Embryonic facial prominence (tissue), 1 donor: ENCODE measurements around the gene CSNK1A1L.

Experiments used
- DNase-seq: peaks from one replicate; pipeline ENCODE4 v3.0.0-alpha.2; 2016; ENCODE audit errors: extremely low spot score

CSNK1A1L gene

GRCh38 chr13:37106642-37107041 lies 1.2 kb upstream of the CSNK1A1L start:
- DNase-seq, result no peak

GRCh38 chr13:37102896-37103295 lies 2.6 kb downstream of the CSNK1A1L start:
- no peak for DNase-seq

GRCh38 chr13:37101201-37101600 lies 4.3 kb downstream of the CSNK1A1L start:
- DNase-seq, result no peak

GRCh38 chr13:37100731-37101130 lies 4.7 kb downstream of the CSNK1A1L start:
- no peak for DNase-seq

DNA sequence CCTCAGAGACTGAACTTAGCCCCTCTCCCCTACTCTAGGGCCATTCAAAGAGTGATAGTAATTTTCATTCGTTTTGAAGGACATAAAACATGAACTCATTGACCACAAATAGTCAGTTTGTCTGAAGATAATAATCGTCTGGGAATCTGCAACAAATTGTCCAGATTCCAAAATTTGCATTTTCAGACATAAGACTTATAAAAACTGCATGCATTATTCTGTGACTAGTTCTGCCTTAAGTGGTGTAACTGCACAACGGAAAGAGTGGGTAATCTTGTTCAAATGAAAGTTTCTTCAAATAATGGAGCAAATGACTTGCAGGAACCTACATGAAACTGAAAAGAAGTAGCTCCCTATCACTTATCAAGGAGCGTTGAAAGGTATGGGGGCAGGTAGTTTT lies 8.4 kb downstream of the CSNK1A1L start:
- no peak for DNase-seq

- no peak for DNase-seq
These were observed 10.6 kb downstream of the CSNK1A1L start for GRCh38 chr13:37094840-37095239.

- no peak for DNase-seq
These were observed 11.4 kb downstream of the CSNK1A1L start for GRCh38 chr13:37094099-37094498.

DNA sequence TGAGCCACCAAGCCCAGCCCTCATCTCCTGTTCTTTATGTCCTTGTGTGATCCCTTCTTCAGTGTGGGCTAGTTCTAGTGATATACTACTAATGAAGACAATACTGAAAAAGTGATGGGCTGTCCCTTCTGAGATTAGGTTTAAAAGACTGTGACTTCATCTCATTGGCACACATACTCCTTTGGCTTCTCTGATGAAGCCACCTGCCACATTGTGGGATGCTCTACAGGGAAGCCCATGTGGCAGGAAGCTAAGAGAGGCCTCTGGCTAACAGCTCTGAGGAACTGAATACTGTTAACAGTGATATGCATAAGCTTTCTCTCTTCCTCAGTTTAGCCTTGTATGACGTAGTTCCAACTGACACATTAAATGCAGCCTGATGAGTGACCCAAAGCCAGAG lies 13.6 kb downstream of the CSNK1A1L start:
- DNase-seq, result no peak

- DNase-seq, result no peak
These were observed 14.6 kb downstream of the CSNK1A1L start for GRCh38 chr13:37090912-37091311.

DNA sequence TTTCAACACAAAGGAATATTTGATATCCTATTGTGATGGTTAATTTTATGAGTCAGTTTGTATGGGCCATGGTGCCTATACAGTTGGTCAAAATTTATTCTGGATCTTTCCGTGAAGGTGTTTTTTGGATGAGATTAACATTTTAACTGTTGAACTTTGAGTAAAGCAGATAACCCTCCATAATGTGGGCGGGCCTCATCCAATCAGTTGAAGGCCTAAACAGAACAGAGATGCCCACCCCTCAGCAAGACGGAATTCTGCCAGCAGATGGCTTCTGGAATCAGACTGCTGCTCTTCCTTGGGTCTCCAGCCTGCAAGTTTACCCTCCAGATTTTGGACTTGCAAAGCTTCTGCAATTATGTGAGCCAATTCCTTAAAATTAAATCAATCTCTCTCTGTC lies 16.0 kb downstream of the CSNK1A1L start:
- DNase-seq, result no peak

DNA sequence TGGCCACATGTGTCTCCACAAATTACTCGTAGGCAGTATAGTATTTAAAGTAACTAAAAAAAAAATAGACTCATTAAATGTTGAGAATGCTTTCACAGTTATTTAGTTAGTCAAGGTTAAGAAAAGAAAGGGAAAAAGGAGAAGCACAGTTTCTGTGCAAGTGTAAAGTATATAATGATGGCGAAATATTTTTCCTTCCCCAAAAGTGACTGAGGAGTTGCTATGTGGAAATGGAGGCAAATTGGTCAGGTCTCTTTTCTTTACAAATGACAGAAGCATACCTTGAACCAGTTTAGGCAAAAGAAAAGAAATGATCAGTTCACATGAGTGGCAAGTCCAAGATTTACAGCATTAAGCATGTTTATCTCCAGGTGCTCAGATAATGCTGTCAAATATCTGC lies 18.0 kb downstream of the CSNK1A1L start:
- no peak for DNase-seq

DNA sequence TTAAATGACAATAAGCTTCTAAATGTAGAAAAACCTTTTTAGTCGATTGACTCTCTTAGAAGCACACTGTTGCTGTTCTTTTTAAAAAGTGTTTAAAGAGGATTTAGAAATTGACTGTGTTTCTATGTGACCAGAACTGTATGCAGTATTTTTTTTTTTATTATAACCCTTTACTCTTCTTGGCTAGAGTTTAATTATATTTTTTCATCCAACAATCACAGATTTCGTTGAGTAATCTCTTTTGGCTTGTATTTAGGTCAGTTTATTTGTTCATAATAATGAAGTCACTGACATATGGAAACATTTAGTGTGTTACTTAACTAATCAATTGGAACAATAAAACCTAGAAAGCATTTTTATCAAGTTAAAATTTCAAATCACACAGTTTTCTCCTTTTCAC lies 19.9 kb downstream of the CSNK1A1L start:
- DNase-seq, result no peak

DNA sequence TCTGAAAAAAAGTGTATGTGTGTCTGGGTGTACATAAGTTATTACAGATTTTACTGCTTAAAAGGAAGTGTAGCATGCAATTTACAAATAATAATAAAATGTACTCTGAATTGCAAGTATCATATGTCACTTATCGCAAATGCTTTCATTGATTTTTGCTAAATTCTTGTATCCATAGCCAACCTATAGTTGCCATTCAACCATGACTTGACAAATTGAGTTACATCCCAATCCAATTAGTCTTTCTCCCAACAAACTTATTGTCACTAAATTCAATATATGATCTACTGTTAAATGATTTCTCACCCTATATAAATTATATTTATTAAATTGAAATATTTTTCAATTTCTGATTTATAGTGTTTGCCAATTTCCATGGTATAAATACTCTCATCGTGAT lies 28.6 kb downstream of the CSNK1A1L start:
- no peak for DNase-seq

- DNase-seq, result no peak
These were observed 30.3 kb downstream of the CSNK1A1L start for GRCh38 chr13:37075164-37075563.

DNA sequence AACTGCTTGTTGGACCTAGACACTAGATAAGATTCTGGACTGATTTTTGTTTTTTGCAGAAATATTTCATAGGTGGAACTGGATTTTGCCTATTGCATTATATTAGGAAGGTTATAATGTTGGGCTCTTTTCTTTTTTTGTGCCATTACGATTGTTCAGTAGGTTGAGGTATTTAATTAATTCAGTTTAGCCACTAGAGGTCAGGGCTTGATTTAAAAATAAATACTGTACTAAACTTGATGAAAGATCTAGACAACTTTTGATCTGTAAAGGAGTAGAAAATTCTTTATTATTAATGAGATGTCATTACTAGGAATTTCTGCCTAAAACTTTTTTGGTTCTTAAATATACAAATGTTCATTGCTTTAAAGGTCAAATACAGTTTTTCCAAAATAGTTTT lies 30.8 kb downstream of the CSNK1A1L start:
- no peak for DNase-seq

DNA sequence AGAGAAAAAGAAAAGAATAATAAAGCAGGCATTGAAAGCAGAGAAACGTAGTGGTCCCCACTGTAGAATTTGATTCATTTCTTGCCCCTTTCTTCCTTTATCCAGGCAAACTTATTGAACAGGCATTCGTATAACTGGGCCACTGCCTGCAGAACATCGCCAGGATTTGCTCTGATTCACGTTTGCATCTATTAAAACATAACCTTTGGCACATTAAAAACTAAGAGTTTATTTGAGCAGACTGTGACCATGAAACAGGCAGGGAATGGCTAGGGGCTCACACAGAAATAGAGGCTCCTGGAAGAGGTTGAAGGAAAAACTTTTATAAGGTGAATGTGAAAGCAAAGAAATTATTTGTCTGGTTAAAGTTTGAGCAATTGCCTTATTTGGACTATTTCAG lies 33.4 kb downstream of the CSNK1A1L start:
- no peak for DNase-seq

- no peak for DNase-seq
These were observed 34.5 kb downstream of the CSNK1A1L start for GRCh38 chr13:37070956-37071355.

- DNase-seq, result no peak
These were observed 35.2 kb downstream of the CSNK1A1L start for GRCh38 chr13:37070145-37070695.

GRCh38 chr13:37069597-37070103 lies 35.8 kb downstream of the CSNK1A1L start:
- no peak for DNase-seq

- peak; percentile 40 for DNase-seq
These were observed 36.5 kb downstream of the CSNK1A1L start for GRCh38 chr13:37068962-37069361.

DNA sequence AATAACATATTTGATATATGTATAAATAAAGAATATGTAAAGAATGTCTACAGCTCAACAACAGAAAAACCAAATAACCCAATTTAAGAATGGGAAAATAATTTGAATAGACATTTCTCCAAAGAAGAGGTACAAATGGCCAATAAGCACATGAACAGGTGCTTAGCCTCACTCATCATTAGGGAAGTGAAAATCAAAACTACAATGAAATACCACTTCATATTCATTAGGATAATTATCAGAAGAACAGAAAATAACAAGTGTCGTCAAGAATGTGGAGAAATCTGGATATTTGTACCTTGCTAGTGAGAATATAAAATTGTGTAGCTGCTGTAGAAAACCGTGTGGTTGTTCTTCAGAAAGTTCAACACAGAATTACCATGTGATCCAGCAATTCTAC lies 37.6 kb downstream of the CSNK1A1L start:
- no peak for DNase-seq

GRCh38 chr13:37065890-37066526 lies 39.5 kb downstream of the CSNK1A1L start:
- no peak for DNase-seq

- no peak for DNase-seq
These were observed 45.6 kb downstream of the CSNK1A1L start for GRCh38 chr13:37059848-37060192.
